Kidney epithelial cell (primary cell): Measurements from ENCODE around the gene FBXO48. TPM values are rescaled to one million over a fixed set of nuclear protein-coding genes. Genes with fewer than 3 reads are reported as not detected.
"Not testable (repeated sequence)": the region's sequence is repeated elsewhere in the genome, so short reads cannot be mapped to it uniquely, and the experiment has no call there.

Experiments used
- DNase-seq: peaks from one replicate; pipeline ENCODE4 v3.0.0-alpha.2; 2010; ENCODE audit warnings: low read depth
- H3K27me3 ChIP-seq: 2 replicates; pipeline ENCODE4 v1.6.0; 2011; ENCODE audit warnings: low read length; ENCODE audit not compliant: control insufficient read depth, insufficient read depth
- H3K36me3 ChIP-seq: 2 replicates; pipeline ENCODE4 v1.5.1; 2011; ENCODE audit warnings: low read length; ENCODE audit not compliant: control insufficient read depth, insufficient read depth
- H3K4me3 ChIP-seq: 2 replicates; pipeline ENCODE4 v1.5.1; 2011; ENCODE audit warnings: low read depth, mild to moderate bottlenecking, control low read depth, low read length
- CTCF ChIP-seq: IDR thresholded peaks from 2 replicates; pipeline ENCODE4 v1.5.1; 2011; ENCODE audit warnings: mild to moderate bottlenecking, moderate library complexity, low read length, control low read depth, inconsistent platforms; ENCODE audit not compliant: insufficient read depth, poor library complexity, severe bottlenecking
- total RNA-seq: library from RNA; depleted of rRNA; stranded (reverse); fragments of >200 nt; gene quantifications from 2 replicates; pipeline ENCODE4 v1.2.3, GENCODE V29; 2015

The FBXO48 gene
- total RNA-seq, 1 donor from 2014 or later = 0.54 TPM

- no peak for DNase-seq
- TF ChIP-seq CTCF = no peak
- Histone ChIP-seq H3K4me3 (no peak overlapping the region), H3K27me3 (no peaks in the 10 kb centered on the region), H3K36me3 (no peaks in the 10 kb centered on the region)
Measured at GRCh38 chr2:68452158-68452900, 14.8 kb downstream of the FBXO48 start.

- Histone ChIP-seq H3K4me3 (no peak overlapping the region), H3K27me3 (no peaks in the 10 kb centered on the region), H3K36me3 (no peaks in the 10 kb centered on the region)
- DNase-seq = no peak
- TF ChIP-seq CTCF = no peak
Measured at GRCh38 chr2:68448671-68449653, 18.1 kb downstream of the FBXO48 start.

- Histone ChIP-seq H3K36me3 (no peaks in the 10 kb centered on the region), H3K27me3 (no peaks in the 10 kb centered on the region), H3K4me3 (no peak overlapping the region)
- TF ChIP-seq CTCF = no peak
- DNase-seq = no peak
Measured at GRCh38 chr2:68447118-68447517, 20.0 kb downstream of the FBXO48 start.

- not testable (repeated sequence) for H3K27me3 ChIP-seq, H3K4me3 ChIP-seq, H3K36me3 ChIP-seq, DNase-seq
Measured at GRCh38 chr2:68446425-68446824, 20.7 kb downstream of the FBXO48 start.

- no peaks in the 10 kb centered on the region for H3K27me3 ChIP-seq
- no peaks in the 10 kb centered on the region for H3K36me3 ChIP-seq
- DNase-seq = no peak
- no peak for TF ChIP-seq CTCF
- no peak overlapping the region for H3K4me3 ChIP-seq
Measured at GRCh38 chr2:68441994-68442322, 25.1 kb downstream of the FBXO48 start.

GRCh38 chr2:68441179-68441993, 25.7 kb downstream of the FBXO48 start:
- Histone ChIP-seq H3K27me3 (no peaks in the 10 kb centered on the region), H3K36me3 (no peaks in the 10 kb centered on the region), H3K4me3 (no peak overlapping the region)
- peak; percentile 48 for DNase-seq
- TF ChIP-seq CTCF = peak; percentile 81
